Measurements from ENCODE around the gene KANSL1. TPM values are rescaled to one million over a fixed set of nuclear protein-coding genes. Genes with fewer than 3 reads are reported as not detected.

The KANSL1 gene
- polyA plus RNA-seq, 3 donors = 3.1 to 31.9 (median 4.6) TPM

GRCh38 chr17:46194393-46195216 lies 1.4 kb upstream of the KANSL1 start:
- Histone ChIP-seq H4K20me1 (ENCODE audit: insufficient read depth, low read length) (peaks cover 24% of the 10 kb centered on the region), H3K4me1 (ENCODE audit: control insufficient read depth in 1 of 2, insufficient read depth in 2 of 2, low read length in 2 of 2) (peaks cover 20 to 29% of the 10 kb centered on the region in 2 donors), H3K9me3 (replicated peaks in 1 of 2; ENCODE audit: control insufficient read depth in 1 of 2, insufficient read depth in 1 of 2, low read length in 2 of 2) (no peaks in the 10 kb centered on the region), H3K4me2 (replicated peaks; ENCODE audit: extremely low read depth, low read length, poor library complexity, severe bottlenecking) (peak overlapping the region; percentile 83), H3K27ac (ENCODE audit: low read depth in 1 of 2, low read length in 2 of 2) (peak overlapping the region; percentile 91 to 99), H3K4me3 (replicated peaks in 1 of 3; ENCODE audit: low read depth in 2 of 3, low read length in 3 of 3) (peak overlapping the region; percentile 16 to 95 (median 28)), H3K27me3 (ENCODE audit: control insufficient read depth in 2 of 2, insufficient read depth in 2 of 2, low read length in 2 of 2) (no peaks in the 10 kb centered on the region), H3K79me2 (ENCODE audit: insufficient read depth, low read length) (peaks cover 74% of the 10 kb centered on the region), H3K36me3 (replicated peaks in 1 of 2; ENCODE audit: control insufficient read depth in 1 of 2, insufficient read depth in 2 of 2, low read length in 2 of 2) (no peaks in the 10 kb centered on the region), H2AFZ (ENCODE audit: insufficient read depth, low read depth, low read length, poor library complexity, severe bottlenecking) (peak overlapping the region; percentile 52), H3K9ac (ENCODE audit: insufficient read depth, low read length, poor library complexity, severe bottlenecking) (peak overlapping the region; percentile 93)
- peak; percentile 72 to 75 (median 73) for DNase-seq
- Mint-ChIP-seq H3K4me1 (peaks cover 27% of the 10 kb centered on the region), H3K4me3 (peak overlapping the region; percentile 80 to 87), H3K9me3 (no peaks in the 10 kb centered on the region), H3K36me3 (peaks cover 0 to 7% of the 10 kb centered on the region in 2 donors), H3K27ac (peak overlapping the region; percentile 89 to 98 (median 94)), H3K27me3 (ENCODE audit: low read depth in 3 of 3) (peaks cover 0 to 2% (median 0%) of the 10 kb centered on the region in 3 donors)
- TF ChIP-seq CTCF (IDR thresholded peaks at IDR 0.05) = peak; percentile 88
- WGBS (ENCODE audit: insufficient coverage) = 0% methylated on average over 6 of the region's 9 CpGs
- intact Hi-C loops (cut with micrococcal nuclease) = loop anchor here (2.0 to 10.0 kb wide), 5 partner anchors 18 to 140 kb away; no protein-coding TSS in a partner anchor

- Mint-ChIP-seq H3K4me1 (peaks cover 32% of the 10 kb centered on the region), H3K36me3 (peaks cover 0 to 7% of the 10 kb centered on the region in 2 donors), H3K27ac (peak overlapping the region; percentile 89 to 98 (median 94)), H3K9me3 (no peaks in the 10 kb centered on the region), H3K4me3 (peak overlapping the region; percentile 80 to 87), H3K27me3 (ENCODE audit: low read depth in 3 of 3) (peaks cover 0 to 2% (median 0%) of the 10 kb centered on the region in 3 donors)
- peak overlapping the region; percentile 91 to 99 for H3K27ac ChIP-seq (ENCODE audit: low read depth in 1 of 2, low read length in 2 of 2)
- H3K9me3 ChIP-seq (replicated peaks in 1 of 2; ENCODE audit: control insufficient read depth in 1 of 2, insufficient read depth in 1 of 2, low read length in 2 of 2) = no peaks in the 10 kb centered on the region
- DNase-seq = peak; percentile 95 to 98 (median 96)
- H2AFZ ChIP-seq (ENCODE audit: insufficient read depth, low read depth, low read length, poor library complexity, severe bottlenecking) = peak overlapping the region; percentile 95
- peaks cover 31% of the 10 kb centered on the region for H4K20me1 ChIP-seq (ENCODE audit: insufficient read depth, low read length)
- peak; percentile 54 for TF ChIP-seq CTCF (IDR thresholded peaks at IDR 0.05)
- no peaks in the 10 kb centered on the region for H3K27me3 ChIP-seq (ENCODE audit: control insufficient read depth in 2 of 2, insufficient read depth in 2 of 2, low read length in 2 of 2)
- peak overlapping the region; percentile 79 to 95 (median 85) for H3K4me3 ChIP-seq (replicated peaks in 1 of 3; ENCODE audit: low read depth in 2 of 3, low read length in 3 of 3)
- peak overlapping the region; percentile 93 for H3K9ac ChIP-seq (ENCODE audit: insufficient read depth, low read length, poor library complexity, severe bottlenecking)
- H3K36me3 ChIP-seq (replicated peaks in 1 of 2; ENCODE audit: control insufficient read depth in 1 of 2, insufficient read depth in 2 of 2, low read length in 2 of 2) = no peaks in the 10 kb centered on the region
- H3K4me2 ChIP-seq (replicated peaks; ENCODE audit: extremely low read depth, low read length, poor library complexity, severe bottlenecking) = peak overlapping the region; percentile 83
- peaks cover 77% of the 10 kb centered on the region for H3K79me2 ChIP-seq (ENCODE audit: insufficient read depth, low read length)
- 0% methylated on average over 44 of the region's 60 CpGs for WGBS (ENCODE audit: insufficient coverage)
- intact Hi-C loops (cut with micrococcal nuclease) = loop anchor here (2.0 to 10.0 kb wide), 5 partner anchors 19 to 139 kb away; no protein-coding TSS in a partner anchor
- peaks cover 20 to 35% of the 10 kb centered on the region in 2 donors for H3K4me1 ChIP-seq (ENCODE audit: control insufficient read depth in 1 of 2, insufficient read depth in 2 of 2, low read length in 2 of 2)
These were observed 580 bp upstream of the KANSL1 start for GRCh38 chr17:46193626-46194392.

Measured in CD14-positive monocyte (primary cell).